ENCODE data around the gene CELSR2.

GRCh38 chr1:109249654-109250401 lies 489 bp downstream of the CELSR2 start:
- TF ChIP-seq CTCF (IDR thresholded peaks at IDR 0.05): no peak
- no peak for TF ChIP-seq EZH2 (IDR thresholded peaks at IDR 0.05; ENCODE audit: borderline replicate concordance, insufficient read depth, low read depth, low read length, poor library complexity, severe bottlenecking)

Measured in B cell (primary cell).